ENCODE results near the gene EVC2. TPM values are rescaled to one million over a fixed set of nuclear protein-coding genes. Genes with fewer than 3 reads are reported as not detected.

Gene EVC2
- total RNA-seq, 1 donor from 2014 or later: 10.1 TPM

- no peak for DNase-seq (ENCODE audit: low read depth in 2 of 2)
Measured at GRCh38 chr4:5715357-5715756, 7.0 kb upstream of the EVC2 start.

GRCh38 chr4:5713861-5714260 is 5.5 kb upstream of the EVC2 start:
- no peak for DNase-seq (ENCODE audit: low read depth in 2 of 2)

DNA sequence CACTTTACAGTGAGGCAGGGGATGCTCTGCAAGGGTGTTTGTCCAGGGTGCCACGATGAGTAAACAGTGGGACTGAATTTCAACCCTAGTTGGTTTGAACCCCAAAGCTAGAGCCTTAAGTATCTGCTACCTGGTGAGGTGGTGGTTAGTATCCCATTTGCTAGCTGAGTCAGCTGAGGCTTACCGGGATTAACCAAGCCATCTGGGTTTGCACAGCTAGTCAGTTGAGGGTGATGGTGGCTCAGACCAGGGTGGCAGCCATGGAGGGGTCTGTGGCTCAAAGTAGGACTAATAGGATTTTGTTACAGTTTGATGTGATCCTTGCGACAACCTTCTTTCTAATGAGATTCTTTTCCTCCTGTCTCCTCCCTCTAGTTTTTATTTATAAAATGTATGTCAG is 4.6 kb upstream of the EVC2 start:
- DNase-seq (ENCODE audit: low read depth in 2 of 2): no peak

DNA sequence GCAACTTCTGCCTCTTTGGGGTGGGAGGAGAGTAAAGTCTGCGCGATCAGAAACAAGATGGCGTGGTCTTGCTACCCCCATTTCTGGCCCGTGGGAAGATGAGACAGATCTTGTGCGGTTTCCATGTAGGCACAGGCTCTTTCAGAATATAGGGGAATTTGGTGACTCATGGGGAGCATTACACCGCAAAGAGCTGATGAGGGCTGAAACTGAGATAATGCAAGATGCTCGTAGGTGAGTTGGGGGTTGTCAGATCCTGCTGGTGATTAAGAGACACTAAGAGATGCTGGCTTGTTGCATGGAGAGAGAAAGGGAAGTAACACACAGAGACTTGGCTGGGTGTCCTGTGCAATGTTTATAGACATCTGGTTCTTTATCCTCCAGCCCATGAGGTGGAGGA is 4.2 kb upstream of the EVC2 start:
- DNase-seq (ENCODE audit: low read depth in 2 of 2): peak in 1 of 2 donors; percentile 37

- peak; percentile 42 to 52 for DNase-seq (ENCODE audit: low read depth in 2 of 2)
Measured at GRCh38 chr4:5711479-5712184, 3.3 kb upstream of the EVC2 start.

DNA sequence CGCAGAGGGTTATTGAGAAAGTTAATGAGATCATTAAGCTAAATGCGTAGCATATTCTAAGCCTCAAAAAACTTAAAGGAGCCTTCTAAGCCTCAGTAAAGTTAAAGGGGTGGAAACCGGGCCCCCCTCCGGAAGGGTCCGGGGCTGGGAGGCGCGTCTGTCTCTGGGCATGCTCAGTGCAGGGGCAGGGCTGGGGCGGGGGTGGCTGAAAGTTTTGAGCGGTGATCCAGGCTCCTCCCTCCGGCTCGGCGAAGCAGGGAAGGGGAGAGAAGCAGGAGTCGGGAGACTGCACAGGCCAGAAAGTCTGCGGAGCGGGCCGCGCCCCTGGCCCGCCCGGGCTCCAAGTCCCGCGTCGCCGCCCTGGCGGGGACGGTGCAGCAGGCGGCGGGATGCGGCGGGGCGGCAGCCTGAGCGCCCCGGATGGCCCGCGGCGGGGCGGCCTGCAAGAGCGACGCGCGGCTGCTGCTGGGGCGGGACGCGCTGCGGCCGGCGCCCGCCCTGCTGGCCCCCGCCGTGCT is 2.7 kb upstream of the EVC2 start, which contains the start of gene EVC:
Gene EVC, plus strand, starts transcription at position 241 of the 518 bp plus-strand sequence. Its CDS starts 180 bp downstream, at position 421.
- DNase-seq (ENCODE audit: low read depth in 2 of 2): peak; percentile 67 to 74

DNA sequence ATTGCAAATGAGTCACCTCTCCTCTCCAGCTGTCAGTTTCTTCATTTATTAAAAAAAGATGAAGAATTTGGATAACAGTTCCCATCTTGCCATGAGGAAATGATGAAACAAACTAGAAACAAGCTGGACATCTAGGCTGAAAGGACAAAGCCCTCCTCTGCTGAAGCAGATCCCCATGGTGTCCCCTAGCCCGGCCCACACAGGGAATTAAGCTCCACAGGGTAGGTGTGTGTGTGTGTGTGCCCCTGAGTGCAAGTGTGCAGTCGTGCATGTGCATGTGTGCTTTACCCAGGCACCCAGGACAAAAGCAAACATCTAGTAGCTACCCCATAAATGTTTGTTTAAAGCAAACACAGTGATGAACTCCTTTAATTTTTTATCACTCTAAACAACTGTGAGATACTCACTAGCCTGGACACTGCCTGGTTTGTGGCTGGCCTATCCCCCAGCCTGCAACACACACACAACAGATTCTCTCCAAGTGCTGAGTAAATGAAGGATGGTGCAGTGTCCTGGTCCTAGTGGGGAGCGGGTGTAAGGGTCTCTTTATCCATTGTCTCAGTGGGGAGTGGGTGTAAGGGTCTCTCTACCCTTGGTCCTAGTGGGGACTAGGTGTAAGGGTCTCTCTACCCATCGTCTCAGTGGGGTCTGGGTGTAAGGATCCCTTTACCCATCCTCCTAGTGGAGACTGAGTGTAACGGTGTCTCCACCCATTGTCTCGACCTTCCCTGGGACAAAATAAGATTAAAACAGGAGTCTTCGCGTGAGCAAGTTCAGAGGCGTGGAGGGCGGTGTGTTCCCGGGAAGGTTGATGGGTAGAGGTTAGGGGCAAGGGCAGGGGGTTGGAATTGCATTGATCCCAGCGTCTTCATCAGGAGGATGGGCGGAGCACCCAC is 2.0 kb upstream of the EVC2 start:
- peak; percentile 12 to 30 for DNase-seq (ENCODE audit: low read depth in 2 of 2)

DNA sequence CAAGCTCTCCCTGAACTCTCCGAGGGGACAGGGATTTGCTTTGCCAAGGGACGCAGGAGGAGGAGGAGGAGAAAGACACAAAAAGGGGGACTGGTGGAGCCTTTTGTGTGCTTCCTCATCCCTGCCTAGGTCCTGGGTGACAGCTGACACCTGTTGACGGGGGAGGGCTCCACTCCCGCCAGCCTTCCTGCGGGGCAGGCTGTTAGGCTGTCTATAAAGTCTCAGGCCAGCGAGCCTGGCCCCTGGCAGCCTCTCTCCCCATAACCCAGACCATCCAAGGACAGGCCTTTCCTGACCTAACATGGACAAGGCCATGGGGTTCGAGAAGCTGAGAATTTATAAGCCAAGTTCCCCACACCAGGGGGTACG is 832 bp upstream of the EVC2 start:
- DNase-seq (ENCODE audit: low read depth in 2 of 2): no peak

- peak in 1 of 2 donors; percentile 27 for DNase-seq (ENCODE audit: low read depth in 2 of 2)
Measured at GRCh38 chr4:5707778-5708448, 446 bp downstream of the EVC2 start.

- no peak for DNase-seq (ENCODE audit: low read depth in 2 of 2)
Measured at GRCh38 chr4:5707366-5707765, 993 bp downstream of the EVC2 start.

GRCh38 chr4:5706486-5707290 is 1.7 kb downstream of the EVC2 start:
- no peak for DNase-seq (ENCODE audit: low read depth in 2 of 2)

DNA sequence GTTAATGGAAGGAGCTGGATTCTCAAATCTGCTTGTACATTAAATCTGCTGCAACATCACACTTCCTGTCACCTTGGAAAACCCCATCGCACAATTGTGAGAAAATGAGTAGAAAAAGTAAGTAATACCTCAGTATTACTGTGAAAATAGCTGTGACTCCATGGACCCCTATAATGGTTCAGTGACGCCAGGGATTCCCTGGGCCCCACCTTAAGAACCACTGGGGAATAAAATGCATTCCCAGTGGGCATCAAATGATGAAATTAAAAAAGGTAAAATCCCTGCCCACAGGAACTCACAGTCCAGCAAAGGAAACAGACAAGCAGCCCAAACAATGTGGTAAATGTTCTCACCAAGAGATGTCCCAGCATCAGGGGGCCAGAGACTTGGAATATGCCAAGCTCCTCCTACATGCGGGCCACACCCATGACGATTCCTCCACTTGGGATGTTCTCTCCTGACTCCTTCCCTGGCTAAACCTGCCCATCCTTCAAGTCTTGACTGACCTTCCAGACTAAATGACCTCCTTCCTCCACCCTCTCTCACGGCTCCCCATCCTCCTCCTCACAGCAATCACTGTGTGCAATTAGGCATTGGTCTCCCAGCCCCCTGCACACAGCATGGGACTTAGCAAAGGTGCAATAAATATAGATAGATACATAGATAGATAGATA is 2.6 kb downstream of the EVC2 start:
- peak in 1 of 2 donors; percentile 14 for DNase-seq (ENCODE audit: low read depth in 2 of 2)

DNA sequence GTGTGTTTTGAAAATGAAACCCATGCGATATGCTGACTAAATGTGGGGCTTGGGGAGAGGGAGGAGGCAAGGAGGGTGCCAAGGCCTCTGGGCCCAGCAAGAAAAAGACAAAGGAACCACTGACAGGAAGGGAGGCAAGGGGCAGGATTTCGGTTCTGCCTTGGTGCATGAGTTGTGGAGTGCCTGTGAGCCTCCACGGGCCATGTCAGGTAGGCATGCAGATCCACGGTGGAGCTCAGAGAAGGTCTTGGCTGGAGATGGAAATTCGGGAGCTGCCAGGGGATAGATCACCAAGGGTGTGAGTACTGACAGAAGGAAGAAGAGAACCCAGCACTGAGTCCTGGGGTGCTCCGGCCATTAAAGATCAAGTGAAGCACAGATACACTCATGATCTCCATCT is 4.1 kb downstream of the EVC2 start:
- DNase-seq (ENCODE audit: low read depth in 2 of 2): no peak

GRCh38 chr4:5703831-5704230 is 4.5 kb downstream of the EVC2 start:
- no peak for DNase-seq (ENCODE audit: low read depth in 2 of 2)

DNA sequence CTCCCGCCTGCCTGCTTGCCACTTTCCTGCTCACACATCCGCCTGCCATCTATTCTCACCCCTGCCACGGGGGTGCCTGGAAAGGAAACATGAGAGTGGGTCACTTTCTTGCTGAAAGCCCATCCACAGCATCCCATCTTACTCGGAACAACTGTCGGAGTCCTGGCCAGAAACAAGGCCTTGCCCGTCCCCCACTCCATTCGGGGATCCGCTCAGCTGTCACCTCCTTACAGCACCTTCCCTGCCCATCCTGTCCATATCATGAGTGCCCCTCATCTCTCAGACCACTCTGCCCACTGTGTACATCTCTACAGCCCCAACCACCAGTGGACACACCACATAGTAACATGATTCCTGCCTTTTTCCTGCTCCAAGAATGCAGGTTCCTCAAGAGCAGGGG is 6.4 kb downstream of the EVC2 start:
- no peak for DNase-seq (ENCODE audit: low read depth in 2 of 2)

DNA sequence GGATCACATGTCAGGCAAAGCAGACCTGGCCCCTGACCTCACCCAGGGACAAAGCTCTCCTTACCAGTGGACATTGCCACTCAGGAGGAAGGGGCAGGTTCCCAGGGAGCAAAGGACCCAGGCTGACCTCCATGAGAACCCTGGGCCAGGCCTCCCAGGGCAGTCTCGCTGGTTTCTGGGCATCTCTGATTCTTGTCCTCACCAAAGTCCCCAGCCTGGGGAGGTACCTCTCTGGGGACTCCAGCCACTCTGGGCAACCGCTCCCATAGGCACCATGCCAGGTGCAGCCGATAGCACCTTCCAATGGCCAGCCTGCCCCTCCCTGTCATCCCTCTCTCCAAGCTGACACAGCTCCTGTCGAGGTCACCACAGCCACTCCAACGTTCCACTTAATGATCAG is 7.9 kb downstream of the EVC2 start:
- no peak for DNase-seq (ENCODE audit: low read depth in 2 of 2)

- no peak for DNase-seq (ENCODE audit: low read depth in 2 of 2)
Measured at GRCh38 chr4:5696341-5696740, 12.0 kb downstream of the EVC2 start.

DNA sequence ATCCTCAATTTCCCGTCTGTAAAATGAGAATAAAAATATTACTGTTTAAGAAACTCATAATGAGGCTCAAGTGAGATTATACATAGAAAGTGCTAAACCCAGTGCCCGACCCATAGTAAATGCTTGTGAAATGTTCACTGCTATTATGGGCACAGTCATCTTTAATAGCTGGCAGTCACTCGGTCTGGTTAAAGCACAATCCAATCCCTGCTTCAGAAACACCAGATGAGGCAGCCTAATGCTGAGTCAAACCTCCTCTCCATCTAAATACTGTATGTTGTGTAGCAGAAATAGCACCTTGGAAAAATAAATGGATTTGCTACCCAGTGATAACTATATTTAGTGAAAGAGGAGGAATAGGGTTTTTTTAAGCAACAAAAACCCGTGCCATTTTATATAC is 14.5 kb downstream of the EVC2 start:
- no peak for DNase-seq (ENCODE audit: low read depth in 2 of 2)

GRCh38 chr4:5691491-5692132 is 16.7 kb downstream of the EVC2 start:
- DNase-seq (ENCODE audit: low read depth in 2 of 2): no peak

GRCh38 chr4:5689065-5689464 is 19.3 kb downstream of the EVC2 start:
- DNase-seq (ENCODE audit: low read depth in 2 of 2): no peak
